ENCODE data around the gene ITPRID2.

Gene ITPRID2

GRCh38 chr2:181882246-181883020 is 9.1 kb upstream of the ITPRID2 start:
- no peak for DNase-seq

DNA sequence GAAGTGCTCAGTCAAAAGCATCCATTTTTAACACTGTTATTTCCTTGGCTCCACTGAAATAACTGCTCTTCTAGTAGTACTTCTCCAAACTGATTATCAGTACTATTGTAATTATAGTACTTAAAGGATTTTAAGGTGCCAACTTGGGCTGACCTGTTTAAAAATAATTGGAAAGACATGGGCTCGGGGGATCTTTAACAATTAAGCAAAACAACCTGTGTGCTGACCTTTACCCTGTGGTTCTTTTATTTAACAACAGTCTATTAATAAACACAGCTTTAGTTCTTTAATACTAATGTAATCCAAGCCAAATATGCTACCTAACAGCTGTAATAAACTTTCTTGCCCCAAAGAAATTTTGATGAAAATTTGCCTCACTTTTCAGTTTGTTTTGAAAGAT is 6.9 kb upstream of the ITPRID2 start:
- DNase-seq: no peak

- no peak for DNase-seq
These were observed 6.4 kb upstream of the ITPRID2 start for GRCh38 chr2:181885096-181885495.

DNA sequence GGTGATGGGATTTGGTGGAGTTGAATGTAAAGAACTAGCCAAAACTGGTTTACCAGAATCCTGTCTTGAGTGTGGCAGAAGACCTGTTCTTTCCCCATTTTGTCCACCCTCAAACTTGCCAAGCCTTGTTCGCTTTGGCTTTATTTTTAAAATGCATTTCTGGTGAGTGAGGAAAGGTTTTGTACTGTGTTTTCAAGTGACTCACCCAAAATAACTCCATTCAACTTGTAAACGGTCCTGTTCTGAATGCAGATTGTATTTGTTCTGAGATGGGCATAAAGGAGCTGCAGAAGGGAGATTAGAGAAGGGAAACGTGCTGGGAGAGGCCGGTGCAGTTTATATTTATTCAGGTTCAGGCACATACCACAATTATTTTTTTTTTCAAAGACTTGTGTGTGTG is 5.3 kb upstream of the ITPRID2 start:
- DNase-seq: no peak

GRCh38 chr2:181887045-181887444 is 4.5 kb upstream of the ITPRID2 start:
- DNase-seq: no peak

DNA sequence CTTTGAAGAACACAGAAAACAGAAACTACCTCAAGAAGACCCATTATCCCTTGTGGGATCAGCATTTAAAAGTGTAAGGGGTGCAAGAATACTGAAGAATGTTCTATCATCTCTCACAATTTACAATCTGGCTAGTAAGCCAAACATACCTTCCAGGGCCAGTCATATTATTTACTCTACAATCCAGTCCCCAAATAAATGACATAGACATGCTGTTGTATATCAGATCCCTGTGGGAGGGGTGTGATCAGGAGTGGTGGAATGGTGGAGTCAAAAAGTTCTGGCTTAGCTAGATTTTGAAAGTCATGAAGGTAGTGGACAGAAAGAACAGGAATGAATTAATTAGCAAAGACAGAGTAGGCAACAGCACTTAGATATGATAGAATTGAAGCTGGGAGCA is 1.8 kb upstream of the ITPRID2 start:
- DNase-seq: no peak

GRCh38 chr2:181890271-181890670 is 1.3 kb upstream of the ITPRID2 start:
- no peak for DNase-seq

- DNase-seq: peak; percentile 35
These were observed 652 bp downstream of the ITPRID2 start for GRCh38 chr2:181891966-181892798.

- DNase-seq: no peak
These were observed 1.4 kb downstream of the ITPRID2 start for GRCh38 chr2:181892799-181893435.

GRCh38 chr2:181894381-181894780 is 2.9 kb downstream of the ITPRID2 start:
- DNase-seq: no peak

DNA sequence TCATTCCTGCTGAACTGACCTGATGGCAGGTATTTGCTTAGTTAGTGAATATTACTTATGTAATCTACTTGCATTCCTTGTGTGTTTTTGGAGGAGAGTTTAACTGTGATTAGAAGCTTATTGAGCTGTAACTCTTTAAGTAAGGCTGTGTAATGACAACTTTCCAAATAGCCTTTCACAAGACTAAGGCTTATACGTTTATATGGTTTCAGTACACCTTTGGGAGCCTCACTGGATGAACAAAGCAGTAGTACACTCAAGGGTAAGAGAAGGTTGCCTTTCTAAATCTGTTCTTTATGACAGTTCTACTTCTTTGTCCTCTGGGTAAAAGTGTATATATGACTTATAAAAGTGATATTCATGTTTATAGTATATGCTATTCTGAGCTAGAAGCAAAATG is 4.3 kb downstream of the ITPRID2 start:
- DNase-seq: no peak

GRCh38 chr2:181896286-181896685 is 4.8 kb downstream of the ITPRID2 start:
- no peak for DNase-seq

DNA sequence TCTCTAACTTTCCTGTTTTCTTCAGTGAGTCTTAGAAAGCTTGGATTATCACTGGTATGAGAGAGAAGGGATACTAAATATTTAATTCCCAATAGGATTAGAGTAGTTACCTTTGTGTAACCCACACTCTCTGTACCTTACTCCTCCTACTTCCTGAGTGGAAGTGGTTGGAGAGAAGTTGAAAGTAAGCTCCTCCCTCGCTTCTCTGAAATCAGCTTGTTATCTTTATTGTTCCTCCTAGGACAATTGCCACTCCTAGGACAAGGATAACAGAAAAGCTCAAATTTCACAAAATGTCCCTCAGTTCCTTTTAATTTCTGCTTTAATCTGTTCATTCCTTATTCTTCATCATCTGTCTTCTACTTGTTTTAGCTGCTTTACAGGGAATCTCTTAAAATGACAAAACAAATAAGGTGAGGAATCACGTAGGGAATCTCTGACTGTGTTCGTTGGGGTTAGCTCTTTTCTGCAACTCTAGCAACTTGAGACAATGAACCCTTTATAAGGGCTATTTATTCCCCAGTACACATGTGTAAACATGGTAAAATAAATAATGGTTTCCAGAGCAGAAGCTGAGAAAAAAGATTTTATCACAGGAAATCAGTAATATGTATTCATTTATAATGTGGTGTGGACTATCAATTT is 8.6 kb downstream of the ITPRID2 start:
- no peak for DNase-seq

- no peak for DNase-seq
These were observed 11.1 kb downstream of the ITPRID2 start for GRCh38 chr2:181902625-181903024.

GRCh38 chr2:181904022-181904632 is 12.6 kb downstream of the ITPRID2 start:
- no peak for DNase-seq

DNA sequence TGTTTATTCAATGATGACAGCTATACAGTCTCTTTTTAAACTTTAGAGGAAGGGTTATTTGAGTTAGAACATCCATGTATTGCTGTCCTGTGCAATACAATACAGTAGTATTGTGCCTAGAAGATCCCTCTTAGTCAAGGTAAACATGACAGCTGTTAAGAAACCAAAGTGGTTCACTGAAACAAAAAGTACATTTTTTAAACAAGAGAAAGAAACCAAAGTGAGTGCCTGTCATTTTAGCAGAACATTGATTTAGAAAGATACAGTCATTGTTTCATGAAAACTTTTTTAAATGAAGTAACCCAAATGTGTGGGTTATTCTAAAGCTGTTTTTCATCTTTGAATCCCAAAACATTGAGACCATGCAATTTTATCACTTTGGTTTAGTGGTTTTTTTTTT is 15.5 kb downstream of the ITPRID2 start:
- DNase-seq: no peak

DNA sequence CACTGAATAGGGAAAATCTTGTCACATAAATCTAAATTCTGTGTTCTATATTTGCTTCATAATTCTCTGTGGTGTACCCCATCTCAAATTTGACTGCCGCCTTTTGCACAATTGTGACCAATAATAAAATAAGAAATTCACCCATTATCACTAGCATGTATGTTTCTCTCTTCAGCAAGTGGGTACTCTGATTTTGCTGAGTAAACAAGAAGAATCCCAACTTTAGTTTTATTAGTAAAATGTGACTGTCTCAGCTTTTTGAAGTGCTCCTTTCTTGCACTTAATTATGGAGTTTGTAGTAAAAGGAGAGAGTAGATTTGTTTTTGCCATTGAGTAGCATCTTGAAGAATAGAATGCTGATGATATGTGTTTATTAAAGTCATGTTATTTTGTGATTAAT is 16.1 kb downstream of the ITPRID2 start:
- DNase-seq: no peak

DNA sequence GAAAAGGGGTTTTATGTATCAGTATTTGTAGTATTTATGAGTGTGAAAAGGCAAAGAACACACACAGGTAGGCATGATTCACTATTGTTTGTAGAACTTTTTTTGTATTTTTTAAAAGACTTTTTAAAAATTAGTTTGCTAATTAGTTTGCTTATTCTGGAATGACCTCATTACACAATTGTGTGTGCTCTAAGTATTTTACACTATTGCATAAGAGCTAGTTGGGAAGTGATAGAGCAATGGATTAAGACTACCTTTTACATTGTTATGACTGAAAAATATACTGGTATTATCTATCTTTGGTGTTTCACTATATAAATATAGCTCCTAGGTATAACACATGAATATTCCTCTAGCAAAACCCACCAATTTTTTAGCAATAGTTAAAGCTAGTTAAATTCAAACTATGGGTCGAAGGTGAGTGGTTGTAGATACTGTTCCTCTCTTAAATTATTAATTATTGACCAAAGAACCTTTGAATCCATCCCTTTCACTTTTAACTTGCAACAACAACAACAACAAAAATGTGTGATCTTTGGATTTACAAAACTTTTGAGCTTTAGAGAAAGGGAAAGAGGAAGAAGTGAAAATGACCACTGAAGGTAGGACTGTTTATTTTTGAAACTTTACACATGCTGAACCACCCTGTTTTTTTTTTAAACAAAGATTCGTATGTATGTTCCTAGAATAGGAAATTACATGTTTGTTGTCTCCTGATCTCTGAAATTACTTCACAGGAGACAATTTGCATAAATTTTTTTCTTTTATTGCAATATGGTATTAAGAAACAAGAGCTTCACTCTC is 18.7 kb downstream of the ITPRID2 start:
- DNase-seq: no peak

GRCh38 chr2:181911830-181912229 is 20.3 kb downstream of the ITPRID2 start:
- DNase-seq: no peak

DNA sequence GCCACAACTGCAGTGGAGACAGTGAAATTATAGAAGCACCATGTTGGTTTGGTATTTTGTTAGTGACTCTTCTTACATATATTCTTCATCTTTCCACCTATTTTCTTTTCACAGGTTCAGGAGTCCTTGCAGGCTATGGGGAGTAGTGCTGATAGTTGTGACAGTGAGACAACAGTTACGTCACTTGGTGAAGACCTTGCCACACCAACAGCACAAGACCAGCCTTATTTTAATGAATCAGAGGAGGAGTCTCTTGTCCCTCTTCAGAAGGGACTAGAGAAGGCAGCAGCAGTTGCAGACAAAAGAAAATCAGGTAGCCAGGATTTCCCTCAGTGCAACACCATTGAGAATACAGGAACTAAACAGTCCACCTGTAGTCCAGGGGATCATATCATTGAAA is 23.6 kb downstream of the ITPRID2 start:
- no peak for DNase-seq

DNA sequence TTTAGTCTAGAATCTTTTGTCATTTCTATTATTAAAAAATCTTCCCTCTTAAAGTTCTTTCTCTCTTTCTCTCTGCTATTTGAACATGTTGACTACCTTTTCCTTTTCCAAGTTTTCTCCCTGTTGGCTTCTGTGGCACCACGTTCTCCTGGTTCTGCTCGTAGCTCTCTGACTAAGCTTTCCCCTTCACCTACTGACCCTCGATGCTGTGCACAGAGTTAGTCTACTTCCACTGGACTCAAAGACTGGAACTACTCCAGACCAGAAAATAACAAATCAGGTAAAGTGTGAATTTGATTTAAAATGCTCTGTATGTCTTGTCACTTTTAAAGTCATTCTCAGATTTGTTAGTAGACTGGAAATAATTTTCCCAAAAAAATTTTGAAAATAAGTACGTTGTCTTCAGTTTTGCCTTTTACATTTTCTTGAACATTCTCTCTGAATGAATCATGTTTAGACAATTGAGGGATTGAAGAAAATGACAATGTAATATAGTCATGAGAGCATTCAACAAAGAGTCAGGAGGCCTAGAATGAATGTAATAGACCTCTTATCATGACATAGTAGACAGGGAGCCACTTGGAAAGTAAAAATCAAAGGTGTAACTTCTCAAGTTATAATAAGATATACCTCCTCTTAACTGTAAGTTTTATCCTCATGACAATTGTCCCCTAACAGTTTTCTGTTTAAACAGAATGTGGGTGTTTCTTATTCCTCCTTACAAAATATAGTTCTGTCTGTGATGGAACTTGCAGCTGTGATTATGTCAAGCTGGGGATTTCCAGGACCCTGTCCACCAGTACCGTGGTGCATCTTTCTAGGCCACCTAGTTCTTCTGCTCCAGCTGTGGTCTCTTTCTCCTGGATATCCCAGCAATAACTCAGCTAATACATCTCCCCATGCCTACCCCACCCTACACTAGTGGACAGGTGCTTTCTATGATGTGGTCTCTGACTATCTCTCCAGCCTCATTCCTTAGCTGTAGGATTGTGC is 25.5 kb downstream of the ITPRID2 start:
- no peak for DNase-seq

Data from NCI-H774 (cell line).